H1 (cell line): ENCODE data around the gene RNPS1. TPM values are rescaled to one million over a fixed set of nuclear protein-coding genes. Genes with fewer than 3 reads are reported as not detected.

Experiments
- CBX8 ChIP-seq: fragments of 300-800, 300-1000 bp; sonication (generic); IDR thresholded peaks from 2 replicates; pipeline ENCODE4 v1.7.1; 2016; ENCODE audit warnings: low read depth, low read length, borderline replicate concordance
- CEBPB ChIP-seq: IDR thresholded peaks from 2 replicates; pipeline ENCODE4 v1.6.1; 2012; ENCODE audit warnings: low read depth, low read length
- POLR2AphosphoS5 ChIP-seq: IDR thresholded peaks from 2 replicates; pipeline ENCODE4 v1.6.1; 2011; ENCODE audit warnings: low read depth, low read length
- RBBP5 ChIP-seq: IDR thresholded peaks from 2 replicates; pipeline ENCODE4 v1.7.1; 2012; ENCODE audit warnings: low read depth, mild to moderate bottlenecking, inconsistent platforms, low read length, moderate library complexity, borderline replicate concordance
- SIN3A ChIP-seq, 2 experiments: IDR thresholded peaks in 1 of 2; conservative IDR thresholded peaks in 1 of 2; 2 replicates each; pipeline ENCODE4 v1.6.1; 2011 to 2012; ENCODE audit warnings: low read length in 2 of 2, improper control_type of control experiment in 1 of 2, low read depth in 1 of 2, mild to moderate bottlenecking in 1 of 2
- SP2 ChIP-seq: IDR thresholded peaks from 2 replicates; pipeline ENCODE4 v1.6.1; 2012; ENCODE audit warnings: mild to moderate bottlenecking, low read length, inconsistent platforms
- TBP ChIP-seq: IDR thresholded peaks from 2 replicates; pipeline ENCODE4 v1.6.1; 2011; ENCODE audit warnings: low read depth, low read length, improper control_type of control experiment
- polyA plus RNA-seq, 7 experiments: library from polyadenylated mRNA; depleted of rRNA in 3 of 7; stranded (reverse) in 5 of 7; unstranded in 2 of 7; fragments of >200 nt in 5 of 7; fragments of 200-250 nt in 2 of 7; gene quantifications; 1 replicate in 5 of 7; 2 replicates in 1 of 7; 4 replicates in 1 of 7; pipeline versions ENCODE4 v1.2.1 to v1.2.3, GENCODE V29; 2011 to 2013; ENCODE audit warnings: missing spikeins in 2 of 7, mixed read lengths in 2 of 7
- total RNA-seq: library from RNA; stranded (reverse); fragmentation: NEBNext Ultra II Directional; extraction: Animal tissue kit (Norgen Biotek cat#: 25700); gene quantifications from 2 replicates; pipeline ENCODE4 v1.2.1, GENCODE V29; 2021
- TF ChIP-seq, protein P1 (sequence below): fragments of 300-600 bp; sonication (generic); IDR thresholded peaks from 2 replicates; pipeline ENCODE4 v1.7.1; 2012; ENCODE audit warnings: low read length, moderate library complexity, mild to moderate bottlenecking, inconsistent platforms; ENCODE audit not compliant: insufficient replicate concordance
- TF ChIP-seq, protein P2 (sequence below): IDR thresholded peaks from 2 replicates; pipeline ENCODE4 v1.6.1; 2011; ENCODE audit warnings: low read depth, mild to moderate bottlenecking, low read length; ENCODE audit not compliant: insufficient read depth

RNPS1 gene
- total and polyA plus RNA-seq, 2 of the 8 experiments (the other 6 are each of a cell fraction or from before 2014, with no cell fraction given), result 330 to 350 TPM

DNA sequence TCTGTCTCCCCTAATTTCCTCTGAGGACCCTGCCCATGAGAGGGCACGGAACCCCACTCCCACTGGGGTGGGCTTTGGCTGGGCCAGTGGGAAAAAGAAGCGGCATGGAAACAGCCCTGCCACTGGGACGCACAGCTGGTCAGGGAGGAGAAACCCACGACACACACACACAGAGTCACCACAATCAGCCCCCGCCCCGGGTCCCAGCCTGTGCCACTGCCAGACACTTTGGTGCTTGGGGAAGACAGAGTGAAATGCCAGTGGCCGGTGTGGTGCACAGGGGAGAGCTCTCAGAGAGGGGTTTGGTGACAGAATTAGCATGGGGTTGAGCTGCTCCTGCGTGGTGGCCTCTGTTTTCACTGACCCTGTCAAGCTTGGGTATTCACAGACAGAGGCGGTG, 30.7 kb upstream of the RNPS1 start (continued):
- no peak for TF ChIP-seq CEBPB
- no peak for TF ChIP-seq CBX8
- TF ChIP-seq, protein P1, sequence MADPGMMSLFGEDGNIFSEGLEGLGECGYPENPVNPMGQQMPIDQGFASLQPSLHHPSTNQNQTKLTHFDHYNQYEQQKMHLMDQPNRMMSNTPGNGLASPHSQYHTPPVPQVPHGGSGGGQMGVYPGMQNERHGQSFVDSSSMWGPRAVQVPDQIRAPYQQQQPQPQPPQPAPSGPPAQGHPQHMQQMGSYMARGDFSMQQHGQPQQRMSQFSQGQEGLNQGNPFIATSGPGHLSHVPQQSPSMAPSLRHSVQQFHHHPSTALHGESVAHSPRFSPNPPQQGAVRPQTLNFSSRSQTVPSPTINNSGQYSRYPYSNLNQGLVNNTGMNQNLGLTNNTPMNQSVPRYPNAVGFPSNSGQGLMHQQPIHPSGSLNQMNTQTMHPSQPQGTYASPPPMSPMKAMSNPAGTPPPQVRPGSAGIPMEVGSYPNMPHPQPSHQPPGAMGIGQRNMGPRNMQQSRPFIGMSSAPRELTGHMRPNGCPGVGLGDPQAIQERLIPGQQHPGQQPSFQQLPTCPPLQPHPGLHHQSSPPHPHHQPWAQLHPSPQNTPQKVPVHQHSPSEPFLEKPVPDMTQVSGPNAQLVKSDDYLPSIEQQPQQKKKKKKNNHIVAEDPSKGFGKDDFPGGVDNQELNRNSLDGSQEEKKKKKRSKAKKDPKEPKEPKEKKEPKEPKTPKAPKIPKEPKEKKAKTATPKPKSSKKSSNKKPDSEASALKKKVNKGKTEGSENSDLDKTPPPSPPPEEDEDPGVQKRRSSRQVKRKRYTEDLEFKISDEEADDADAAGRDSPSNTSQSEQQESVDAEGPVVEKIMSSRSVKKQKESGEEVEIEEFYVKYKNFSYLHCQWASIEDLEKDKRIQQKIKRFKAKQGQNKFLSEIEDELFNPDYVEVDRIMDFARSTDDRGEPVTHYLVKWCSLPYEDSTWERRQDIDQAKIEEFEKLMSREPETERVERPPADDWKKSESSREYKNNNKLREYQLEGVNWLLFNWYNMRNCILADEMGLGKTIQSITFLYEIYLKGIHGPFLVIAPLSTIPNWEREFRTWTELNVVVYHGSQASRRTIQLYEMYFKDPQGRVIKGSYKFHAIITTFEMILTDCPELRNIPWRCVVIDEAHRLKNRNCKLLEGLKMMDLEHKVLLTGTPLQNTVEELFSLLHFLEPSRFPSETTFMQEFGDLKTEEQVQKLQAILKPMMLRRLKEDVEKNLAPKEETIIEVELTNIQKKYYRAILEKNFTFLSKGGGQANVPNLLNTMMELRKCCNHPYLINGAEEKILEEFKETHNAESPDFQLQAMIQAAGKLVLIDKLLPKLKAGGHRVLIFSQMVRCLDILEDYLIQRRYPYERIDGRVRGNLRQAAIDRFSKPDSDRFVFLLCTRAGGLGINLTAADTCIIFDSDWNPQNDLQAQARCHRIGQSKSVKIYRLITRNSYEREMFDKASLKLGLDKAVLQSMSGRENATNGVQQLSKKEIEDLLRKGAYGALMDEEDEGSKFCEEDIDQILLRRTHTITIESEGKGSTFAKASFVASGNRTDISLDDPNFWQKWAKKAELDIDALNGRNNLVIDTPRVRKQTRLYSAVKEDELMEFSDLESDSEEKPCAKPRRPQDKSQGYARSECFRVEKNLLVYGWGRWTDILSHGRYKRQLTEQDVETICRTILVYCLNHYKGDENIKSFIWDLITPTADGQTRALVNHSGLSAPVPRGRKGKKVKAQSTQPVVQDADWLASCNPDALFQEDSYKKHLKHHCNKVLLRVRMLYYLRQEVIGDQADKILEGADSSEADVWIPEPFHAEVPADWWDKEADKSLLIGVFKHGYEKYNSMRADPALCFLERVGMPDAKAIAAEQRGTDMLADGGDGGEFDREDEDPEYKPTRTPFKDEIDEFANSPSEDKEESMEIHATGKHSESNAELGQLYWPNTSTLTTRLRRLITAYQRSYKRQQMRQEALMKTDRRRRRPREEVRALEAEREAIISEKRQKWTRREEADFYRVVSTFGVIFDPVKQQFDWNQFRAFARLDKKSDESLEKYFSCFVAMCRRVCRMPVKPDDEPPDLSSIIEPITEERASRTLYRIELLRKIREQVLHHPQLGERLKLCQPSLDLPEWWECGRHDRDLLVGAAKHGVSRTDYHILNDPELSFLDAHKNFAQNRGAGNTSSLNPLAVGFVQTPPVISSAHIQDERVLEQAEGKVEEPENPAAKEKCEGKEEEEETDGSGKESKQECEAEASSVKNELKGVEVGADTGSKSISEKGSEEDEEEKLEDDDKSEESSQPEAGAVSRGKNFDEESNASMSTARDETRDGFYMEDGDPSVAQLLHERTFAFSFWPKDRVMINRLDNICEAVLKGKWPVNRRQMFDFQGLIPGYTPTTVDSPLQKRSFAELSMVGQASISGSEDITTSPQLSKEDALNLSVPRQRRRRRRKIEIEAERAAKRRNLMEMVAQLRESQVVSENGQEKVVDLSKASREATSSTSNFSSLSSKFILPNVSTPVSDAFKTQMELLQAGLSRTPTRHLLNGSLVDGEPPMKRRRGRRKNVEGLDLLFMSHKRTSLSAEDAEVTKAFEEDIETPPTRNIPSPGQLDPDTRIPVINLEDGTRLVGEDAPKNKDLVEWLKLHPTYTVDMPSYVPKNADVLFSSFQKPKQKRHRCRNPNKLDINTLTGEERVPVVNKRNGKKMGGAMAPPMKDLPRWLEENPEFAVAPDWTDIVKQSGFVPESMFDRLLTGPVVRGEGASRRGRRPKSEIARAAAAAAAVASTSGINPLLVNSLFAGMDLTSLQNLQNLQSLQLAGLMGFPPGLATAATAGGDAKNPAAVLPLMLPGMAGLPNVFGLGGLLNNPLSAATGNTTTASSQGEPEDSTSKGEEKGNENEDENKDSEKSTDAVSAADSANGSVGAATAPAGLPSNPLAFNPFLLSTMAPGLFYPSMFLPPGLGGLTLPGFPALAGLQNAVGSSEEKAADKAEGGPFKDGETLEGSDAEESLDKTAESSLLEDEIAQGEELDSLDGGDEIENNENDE, result no peak
- no peak for TF ChIP-seq TBP
- no peak for TF ChIP-seq SIN3A (conservative IDR thresholded peaks at IDR 0.05 in 1 of 2, IDR thresholded peaks at IDR 0.05 in 1 of 2; ENCODE audit: low read depth in 1 of 2, low read length in 2 of 2)
- TF ChIP-seq POLR2AphosphoS5, result no peak
- TF ChIP-seq, protein P2, sequence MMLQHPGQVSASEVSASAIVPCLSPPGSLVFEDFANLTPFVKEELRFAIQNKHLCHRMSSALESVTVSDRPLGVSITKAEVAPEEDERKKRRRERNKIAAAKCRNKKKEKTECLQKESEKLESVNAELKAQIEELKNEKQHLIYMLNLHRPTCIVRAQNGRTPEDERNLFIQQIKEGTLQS, result no peak
- no peak for TF ChIP-seq RBBP5
- TF ChIP-seq SP2, result no peak
